Liver (tissue), 9 donors: ENCODE data around the gene MYO5A. TPM values are rescaled to one million over a fixed set of nuclear protein-coding genes. Genes with fewer than 3 reads are reported as not detected.
"Not testable (repeated sequence)": the region's sequence is repeated elsewhere in the genome, so short reads cannot be mapped to it uniquely, and the experiment has no call there.

Experiments used
- DNase-seq: peaks from one replicate; pipeline ENCODE4 v3.0.0-alpha.2; 2017; ENCODE audit warnings: low spot score
- H3K27ac ChIP-seq, 2 donors: one replicate each; pipeline ENCODE4 v1.7.0; 2013; ENCODE audit warnings: inconsistent platforms in 2 of 2, low read length in 2 of 2, control low read depth in 1 of 2, low read depth in 1 of 2, mild to moderate bottlenecking in 1 of 2
- H3K27me3 ChIP-seq, 4 donors: one replicate each; pipeline versions ENCODE4 v1.6.1 to v1.7.0; 2013; ENCODE audit warnings: low read length in 3 of 4, inconsistent platforms in 1 of 4, mild to moderate bottlenecking in 1 of 4, moderate library complexity in 1 of 4; ENCODE audit not compliant: control insufficient read depth in 4 of 4, insufficient read depth in 4 of 4
- H3K36me3 ChIP-seq, 4 donors: one replicate each; pipeline versions ENCODE4 v1.6.1 to v1.7.0; 2013; ENCODE audit warnings: low read length in 3 of 4, mild to moderate bottlenecking in 3 of 4, low read depth in 1 of 4, moderate library complexity in 1 of 4; ENCODE audit not compliant: control insufficient read depth in 4 of 4, insufficient read depth in 3 of 4
- H3K4me1 ChIP-seq, 4 donors: one replicate each; pipeline versions ENCODE4 v1.6.1 to v1.7.0; 2013; ENCODE audit warnings: low read length in 3 of 4, mild to moderate bottlenecking in 3 of 4, moderate library complexity in 1 of 4; ENCODE audit not compliant: control insufficient read depth in 4 of 4, insufficient read depth in 4 of 4
- H3K4me3 ChIP-seq, 3 donors: one replicate each; pipeline versions ENCODE4 v1.6.1 to v1.7.0; 2013; ENCODE audit warnings: low read length in 3 of 3, control low read depth in 1 of 3, low read depth in 1 of 3, mild to moderate bottlenecking in 1 of 3
- H3K9ac ChIP-seq, 2 donors: one replicate each; pipeline ENCODE4 v1.7.0; 2013; ENCODE audit warnings: low read length in 2 of 2, mild to moderate bottlenecking in 2 of 2, moderate library complexity in 2 of 2, control low read depth in 1 of 2, low read depth in 1 of 2
- H3K9me3 ChIP-seq, 4 donors: one replicate each; pipeline versions ENCODE4 v1.6.1 to v1.7.0; 2013; ENCODE audit warnings: low read length in 3 of 4; ENCODE audit not compliant: control insufficient read depth in 4 of 4
- EGR1 ChIP-seq, 2 donors: IDR thresholded peaks; 2 replicates each; pipeline ENCODE4 v1.6.1; 2016 to 2018; ENCODE audit warnings: antibody characterized with exemption in 2 of 2, low read depth in 2 of 2
- FOXA1 ChIP-seq: IDR thresholded peaks from 2 replicates; pipeline ENCODE4 v1.6.1; 2016; ENCODE audit warnings: antibody characterized with exemption
- FOXA2 ChIP-seq: IDR thresholded peaks from 2 replicates; pipeline ENCODE4 v1.6.1; 2016; ENCODE audit warnings: antibody characterized with exemption
- HNF4G ChIP-seq: IDR thresholded peaks from 2 replicates; pipeline ENCODE4 v1.6.1; 2016; ENCODE audit warnings: antibody characterized with exemption
- JUND ChIP-seq, 2 donors: IDR thresholded peaks; 2 replicates each; pipeline ENCODE4 v1.6.1; 2016; ENCODE audit warnings: antibody characterized with exemption in 2 of 2
- NR2F2 ChIP-seq: IDR thresholded peaks from 2 replicates; pipeline ENCODE4 v1.6.1; 2016; ENCODE audit warnings: antibody characterized with exemption
- RAD21 ChIP-seq, 2 donors: IDR thresholded peaks; 2 replicates each; pipeline ENCODE4 v1.6.1; 2016; ENCODE audit warnings: antibody characterized with exemption in 2 of 2, mild to moderate bottlenecking in 2 of 2
- RXRA ChIP-seq, 2 donors: IDR thresholded peaks; 2 replicates each; pipeline ENCODE4 v1.6.1; 2017 to 2018; ENCODE audit warnings: antibody characterized with exemption in 2 of 2, mild to moderate bottlenecking in 1 of 2
- TAF1 ChIP-seq: conservative IDR thresholded peaks from 2 replicates; pipeline ENCODE4 v1.6.1; 2016; ENCODE audit warnings: antibody characterized with exemption, mild to moderate bottlenecking
- YY1 ChIP-seq: IDR thresholded peaks from 2 replicates; pipeline ENCODE4 v1.6.1; 2016; ENCODE audit warnings: antibody characterized with exemption, mild to moderate bottlenecking
- WGBS: extraction: QIAGEN DNeasy Blood & Tissue Kit; methylation state at CpG from one replicate; pipeline ENCODE4 v1.1.7; 2013; 5-methylcytosine and 5-hydroxymethylcytosine counted together
- polyA plus RNA-seq, 2 donors: library from polyadenylated mRNA; stranded (reverse) in 1 of 2; unstranded in 1 of 2; fragments of 200-250 nt in 1 of 2; fragments of >200 nt in 1 of 2; fragmentation: Nextera tagmentation in 1 of 2; extraction: Ambion mirVana in 1 of 2; gene quantifications; one replicate each; pipeline versions ENCODE4 v1.2.1 to v1.2.3, GENCODE V29; 2013 to 2015
- total RNA-seq, 2 donors: library from RNA; depleted of rRNA; stranded (reverse); fragments of >200 nt; gene quantifications; one replicate each; pipeline ENCODE4 v1.2.3, GENCODE V29; 2014
- TF ChIP-seq, protein P1 (sequence below): IDR thresholded peaks from 2 replicates; pipeline ENCODE4 v1.6.1; 2016; ENCODE audit warnings: antibody characterized with exemption
- TF ChIP-seq, protein P2 (sequence below): fragments of 150-350 bp; IDR thresholded peaks from 2 replicates; pipeline ENCODE4 v1.5.1; 2017; ENCODE audit warnings: improper control_type of control experiment, low read depth, low read length; ENCODE audit not compliant: missing input control
- TF ChIP-seq, protein P3 (sequence below): IDR thresholded peaks from 2 replicates; pipeline ENCODE4 v1.6.1; 2016; ENCODE audit warnings: antibody characterized with exemption
- TF ChIP-seq, protein P4 (sequence below): IDR thresholded peaks from 2 replicates; pipeline ENCODE4 v1.6.1; 2016; ENCODE audit warnings: antibody characterized with exemption
- TF ChIP-seq, protein P5 (sequence below): IDR thresholded peaks from 2 replicates; pipeline ENCODE4 v1.6.1; 2016; ENCODE audit warnings: antibody characterized with exemption, mild to moderate bottlenecking
- donor health status: healthy.
- donor health status: healthy.
- donor health status: healthy.
- donor health status: healthy.
- donor health status: healthy.

MYO5A gene
- total and polyA plus RNA-seq, 4 donors, result 1.0 to 7.1 (median 3.0) TPM

DNA sequence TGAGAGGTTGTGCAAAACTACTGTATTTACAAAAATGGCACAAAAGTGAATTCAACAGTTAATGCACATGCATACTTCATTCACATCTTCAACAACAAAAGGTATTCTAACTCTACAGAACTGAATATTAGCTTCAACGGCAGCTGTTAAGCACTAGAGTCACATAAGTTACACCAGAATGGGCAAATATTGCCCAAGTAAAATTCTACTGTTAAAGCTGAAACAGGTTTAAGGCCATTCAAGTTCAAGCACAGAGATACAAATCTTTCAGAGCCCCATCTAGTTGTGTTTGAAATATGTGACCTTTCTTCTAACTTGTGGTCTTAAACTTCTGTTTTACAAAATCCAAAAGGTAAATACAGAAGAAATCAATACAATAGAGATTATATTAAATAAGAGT is 22.5 kb upstream of the MYO5A start:
- not testable (repeated sequence) for H3K27ac ChIP-seq

DNA sequence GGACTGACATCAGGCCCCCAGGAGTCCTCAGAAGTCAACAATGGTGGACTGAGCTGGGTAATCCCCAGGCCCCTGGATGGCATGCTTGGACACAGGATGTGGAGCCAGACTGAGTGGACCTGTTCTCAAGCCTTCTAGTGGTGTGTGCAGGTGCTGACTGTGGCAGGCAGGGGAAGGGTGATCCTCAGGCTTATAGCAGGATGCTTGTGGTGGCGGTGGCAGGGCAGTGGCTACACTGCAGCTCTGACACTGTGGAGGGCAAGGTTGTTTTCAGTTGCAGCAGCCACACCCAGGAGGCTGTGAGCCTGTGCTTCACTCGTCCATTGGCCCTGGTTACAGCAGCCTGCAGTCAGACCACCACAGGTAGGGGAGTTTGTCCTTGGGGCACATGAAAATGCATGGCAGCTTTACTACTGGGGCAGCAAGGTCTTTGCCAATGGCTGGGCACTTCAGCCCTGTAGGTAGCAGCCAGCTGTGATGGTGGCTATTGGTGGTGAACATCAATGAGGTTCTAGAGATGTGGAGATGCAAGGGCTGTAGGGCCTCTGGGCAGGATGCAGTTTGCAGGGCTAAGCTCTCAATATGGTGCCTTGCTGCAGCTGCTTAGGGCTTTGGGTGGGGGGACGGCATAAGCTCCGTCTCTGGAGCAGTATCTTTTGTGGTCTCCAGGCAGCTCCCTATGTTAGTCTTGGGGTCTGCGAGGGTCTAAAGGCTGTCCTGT is 17.5 kb upstream of the MYO5A start:
- H3K36me3 ChIP-seq, result peaks cover 3 to 29% (median 10%) of the 10 kb centered on the region in 4 donors
- H3K27ac ChIP-seq, result no peak overlapping the region
- no peak for DNase-seq
- WGBS, result 96% methylated on average over 5 of the region's 5 CpGs
- H3K27me3 ChIP-seq, result no peaks in the 10 kb centered on the region
- TF ChIP-seq EGR1 (IDR thresholded peaks at IDR 0.05; ENCODE audit: low read depth in 2 of 2) (no peak), RXRA (IDR thresholded peaks at IDR 0.05) (no peak), TAF1 (no peak), FOXA2 (no peak), FOXA1 (no peak), JUND (IDR thresholded peaks at IDR 0.05) (no peak), YY1 (no peak), RAD21 (IDR thresholded peaks at IDR 0.05) (no peak), NR2F2 (no peak), HNF4G (no peak)
- TF ChIP-seq, protein P1, sequence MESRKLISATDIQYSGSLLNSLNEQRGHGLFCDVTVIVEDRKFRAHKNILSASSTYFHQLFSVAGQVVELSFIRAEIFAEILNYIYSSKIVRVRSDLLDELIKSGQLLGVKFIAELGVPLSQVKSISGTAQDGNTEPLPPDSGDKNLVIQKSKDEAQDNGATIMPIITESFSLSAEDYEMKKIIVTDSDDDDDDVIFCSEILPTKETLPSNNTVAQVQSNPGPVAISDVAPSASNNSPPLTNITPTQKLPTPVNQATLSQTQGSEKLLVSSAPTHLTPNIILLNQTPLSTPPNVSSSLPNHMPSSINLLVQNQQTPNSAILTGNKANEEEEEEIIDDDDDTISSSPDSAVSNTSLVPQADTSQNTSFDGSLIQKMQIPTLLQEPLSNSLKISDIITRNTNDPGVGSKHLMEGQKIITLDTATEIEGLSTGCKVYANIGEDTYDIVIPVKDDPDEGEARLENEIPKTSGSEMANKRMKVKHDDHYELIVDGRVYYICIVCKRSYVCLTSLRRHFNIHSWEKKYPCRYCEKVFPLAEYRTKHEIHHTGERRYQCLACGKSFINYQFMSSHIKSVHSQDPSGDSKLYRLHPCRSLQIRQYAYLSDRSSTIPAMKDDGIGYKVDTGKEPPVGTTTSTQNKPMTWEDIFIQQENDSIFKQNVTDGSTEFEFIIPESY, result no peak
- TF ChIP-seq, protein P2, sequence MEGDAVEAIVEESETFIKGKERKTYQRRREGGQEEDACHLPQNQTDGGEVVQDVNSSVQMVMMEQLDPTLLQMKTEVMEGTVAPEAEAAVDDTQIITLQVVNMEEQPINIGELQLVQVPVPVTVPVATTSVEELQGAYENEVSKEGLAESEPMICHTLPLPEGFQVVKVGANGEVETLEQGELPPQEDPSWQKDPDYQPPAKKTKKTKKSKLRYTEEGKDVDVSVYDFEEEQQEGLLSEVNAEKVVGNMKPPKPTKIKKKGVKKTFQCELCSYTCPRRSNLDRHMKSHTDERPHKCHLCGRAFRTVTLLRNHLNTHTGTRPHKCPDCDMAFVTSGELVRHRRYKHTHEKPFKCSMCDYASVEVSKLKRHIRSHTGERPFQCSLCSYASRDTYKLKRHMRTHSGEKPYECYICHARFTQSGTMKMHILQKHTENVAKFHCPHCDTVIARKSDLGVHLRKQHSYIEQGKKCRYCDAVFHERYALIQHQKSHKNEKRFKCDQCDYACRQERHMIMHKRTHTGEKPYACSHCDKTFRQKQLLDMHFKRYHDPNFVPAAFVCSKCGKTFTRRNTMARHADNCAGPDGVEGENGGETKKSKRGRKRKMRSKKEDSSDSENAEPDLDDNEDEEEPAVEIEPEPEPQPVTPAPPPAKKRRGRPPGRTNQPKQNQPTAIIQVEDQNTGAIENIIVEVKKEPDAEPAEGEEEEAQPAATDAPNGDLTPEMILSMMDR, result no peak
- TF ChIP-seq, protein P3, sequence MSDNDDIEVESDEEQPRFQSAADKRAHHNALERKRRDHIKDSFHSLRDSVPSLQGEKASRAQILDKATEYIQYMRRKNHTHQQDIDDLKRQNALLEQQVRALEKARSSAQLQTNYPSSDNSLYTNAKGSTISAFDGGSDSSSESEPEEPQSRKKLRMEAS, result no peak
- TF ChIP-seq, protein P4, sequence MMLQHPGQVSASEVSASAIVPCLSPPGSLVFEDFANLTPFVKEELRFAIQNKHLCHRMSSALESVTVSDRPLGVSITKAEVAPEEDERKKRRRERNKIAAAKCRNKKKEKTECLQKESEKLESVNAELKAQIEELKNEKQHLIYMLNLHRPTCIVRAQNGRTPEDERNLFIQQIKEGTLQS, result no peak
- TF ChIP-seq, protein P5, sequence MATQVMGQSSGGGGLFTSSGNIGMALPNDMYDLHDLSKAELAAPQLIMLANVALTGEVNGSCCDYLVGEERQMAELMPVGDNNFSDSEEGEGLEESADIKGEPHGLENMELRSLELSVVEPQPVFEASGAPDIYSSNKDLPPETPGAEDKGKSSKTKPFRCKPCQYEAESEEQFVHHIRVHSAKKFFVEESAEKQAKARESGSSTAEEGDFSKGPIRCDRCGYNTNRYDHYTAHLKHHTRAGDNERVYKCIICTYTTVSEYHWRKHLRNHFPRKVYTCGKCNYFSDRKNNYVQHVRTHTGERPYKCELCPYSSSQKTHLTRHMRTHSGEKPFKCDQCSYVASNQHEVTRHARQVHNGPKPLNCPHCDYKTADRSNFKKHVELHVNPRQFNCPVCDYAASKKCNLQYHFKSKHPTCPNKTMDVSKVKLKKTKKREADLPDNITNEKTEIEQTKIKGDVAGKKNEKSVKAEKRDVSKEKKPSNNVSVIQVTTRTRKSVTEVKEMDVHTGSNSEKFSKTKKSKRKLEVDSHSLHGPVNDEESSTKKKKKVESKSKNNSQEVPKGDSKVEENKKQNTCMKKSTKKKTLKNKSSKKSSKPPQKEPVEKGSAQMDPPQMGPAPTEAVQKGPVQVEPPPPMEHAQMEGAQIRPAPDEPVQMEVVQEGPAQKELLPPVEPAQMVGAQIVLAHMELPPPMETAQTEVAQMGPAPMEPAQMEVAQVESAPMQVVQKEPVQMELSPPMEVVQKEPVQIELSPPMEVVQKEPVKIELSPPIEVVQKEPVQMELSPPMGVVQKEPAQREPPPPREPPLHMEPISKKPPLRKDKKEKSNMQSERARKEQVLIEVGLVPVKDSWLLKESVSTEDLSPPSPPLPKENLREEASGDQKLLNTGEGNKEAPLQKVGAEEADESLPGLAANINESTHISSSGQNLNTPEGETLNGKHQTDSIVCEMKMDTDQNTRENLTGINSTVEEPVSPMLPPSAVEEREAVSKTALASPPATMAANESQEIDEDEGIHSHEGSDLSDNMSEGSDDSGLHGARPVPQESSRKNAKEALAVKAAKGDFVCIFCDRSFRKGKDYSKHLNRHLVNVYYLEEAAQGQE, result no peak
- no peak overlapping the region for H3K9ac ChIP-seq
- H3K9me3 ChIP-seq, result peaks cover 0 to 2% (median 0%) of the 10 kb centered on the region in 4 donors
- no peaks in the 10 kb centered on the region for H3K4me1 ChIP-seq
- H3K4me3 ChIP-seq, result no peak overlapping the region

More for the DNA sequence above, 22.5 kb upstream of the MYO5A start:
- DNase-seq, H3K9ac ChIP-seq, H3K27me3 ChIP-seq, H3K9me3 ChIP-seq, H3K4me1 ChIP-seq, H3K4me3 ChIP-seq: not testable (repeated sequence)
- TF ChIP-seq RXRA (IDR thresholded peaks at IDR 0.05), result peak; percentile 19 to 37
- peaks cover 6 to 45% (median 12%) of the 10 kb centered on the region in 4 donors for H3K36me3 ChIP-seq
- WGBS, result 35% methylated on average over 1 of the region's 1 CpG
